ENCODE measurements around the gene KRT37. TPM values are rescaled to one million over a fixed set of nuclear protein-coding genes. Genes with fewer than 3 reads are reported as not detected.

KRT37 gene
- total and polyA plus RNA-seq, 2 of the 13 experiments (the other 11 are each of a cell fraction or from before 2014, with no cell fraction given): 0.69 TPM; not detected in 1

DNA sequence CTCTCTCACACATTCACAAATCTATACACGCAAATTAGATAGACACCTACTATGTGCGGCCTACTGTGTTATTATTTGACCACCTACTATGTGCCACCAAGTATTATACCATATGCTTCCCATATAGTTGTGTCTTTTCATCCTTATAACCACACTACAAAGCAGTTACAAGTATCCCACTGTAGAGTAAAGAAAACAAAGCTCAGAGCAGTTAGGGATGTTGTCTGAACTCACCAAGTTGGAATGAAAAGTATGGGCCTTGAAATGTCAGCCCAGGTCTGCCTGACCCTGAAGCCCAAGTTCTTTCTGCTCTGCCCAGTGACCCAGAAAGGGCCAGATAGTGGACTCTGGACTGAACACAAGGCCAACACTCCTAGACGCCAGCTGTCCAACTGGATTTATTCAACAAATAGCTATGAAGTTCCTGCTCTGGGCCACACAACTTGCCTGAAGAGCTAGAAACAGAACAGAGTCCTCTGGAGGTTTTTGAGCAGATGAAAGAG is 8.5 kb downstream of the KRT37 start (continued):
- TF ChIP-seq, protein P1, sequence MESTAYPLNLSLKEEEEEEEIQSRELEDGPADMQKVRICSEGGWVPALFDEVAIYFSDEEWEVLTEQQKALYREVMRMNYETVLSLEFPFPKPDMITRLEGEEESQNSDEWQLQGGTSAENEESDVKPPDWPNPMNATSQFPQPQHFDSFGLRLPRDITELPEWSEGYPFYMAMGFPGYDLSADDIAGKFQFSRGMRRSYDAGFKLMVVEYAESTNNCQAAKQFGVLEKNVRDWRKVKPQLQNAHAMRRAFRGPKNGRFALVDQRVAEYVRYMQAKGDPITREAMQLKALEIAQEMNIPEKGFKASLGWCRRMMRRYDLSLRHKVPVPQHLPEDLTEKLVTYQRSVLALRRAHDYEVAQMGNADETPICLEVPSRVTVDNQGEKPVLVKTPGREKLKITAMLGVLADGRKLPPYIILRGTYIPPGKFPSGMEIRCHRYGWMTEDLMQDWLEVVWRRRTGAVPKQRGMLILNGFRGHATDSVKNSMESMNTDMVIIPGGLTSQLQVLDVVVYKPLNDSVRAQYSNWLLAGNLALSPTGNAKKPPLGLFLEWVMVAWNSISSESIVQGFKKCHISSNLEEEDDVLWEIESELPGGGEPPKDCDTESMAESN (CRISPR knock-in tag; conservative IDR thresholded peaks at IDR 0.05): no peak
- no peak for TF ChIP-seq ZNF160 (CRISPR knock-in tag; IDR thresholded peaks at IDR 0.05)
- TF ChIP-seq, protein P2, sequence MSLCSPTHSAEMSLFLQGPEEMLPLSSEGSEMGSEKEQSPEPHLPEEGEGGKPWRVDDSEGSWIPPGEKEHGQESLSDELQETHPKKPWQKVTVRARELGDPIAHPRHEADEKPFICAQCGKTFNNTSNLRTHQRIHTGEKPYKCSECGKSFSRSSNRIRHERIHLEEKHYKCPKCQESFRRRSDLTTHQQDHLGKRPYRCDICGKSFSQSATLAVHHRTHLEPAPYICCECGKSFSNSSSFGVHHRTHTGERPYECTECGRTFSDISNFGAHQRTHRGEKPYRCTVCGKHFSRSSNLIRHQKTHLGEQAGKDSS (CRISPR knock-in tag; IDR thresholded peaks at IDR 0.05; ENCODE audit: borderline replicate concordance, low read depth): no peak; the same call in 1 of the 2 replicates
- TF ChIP-seq, protein P3, sequence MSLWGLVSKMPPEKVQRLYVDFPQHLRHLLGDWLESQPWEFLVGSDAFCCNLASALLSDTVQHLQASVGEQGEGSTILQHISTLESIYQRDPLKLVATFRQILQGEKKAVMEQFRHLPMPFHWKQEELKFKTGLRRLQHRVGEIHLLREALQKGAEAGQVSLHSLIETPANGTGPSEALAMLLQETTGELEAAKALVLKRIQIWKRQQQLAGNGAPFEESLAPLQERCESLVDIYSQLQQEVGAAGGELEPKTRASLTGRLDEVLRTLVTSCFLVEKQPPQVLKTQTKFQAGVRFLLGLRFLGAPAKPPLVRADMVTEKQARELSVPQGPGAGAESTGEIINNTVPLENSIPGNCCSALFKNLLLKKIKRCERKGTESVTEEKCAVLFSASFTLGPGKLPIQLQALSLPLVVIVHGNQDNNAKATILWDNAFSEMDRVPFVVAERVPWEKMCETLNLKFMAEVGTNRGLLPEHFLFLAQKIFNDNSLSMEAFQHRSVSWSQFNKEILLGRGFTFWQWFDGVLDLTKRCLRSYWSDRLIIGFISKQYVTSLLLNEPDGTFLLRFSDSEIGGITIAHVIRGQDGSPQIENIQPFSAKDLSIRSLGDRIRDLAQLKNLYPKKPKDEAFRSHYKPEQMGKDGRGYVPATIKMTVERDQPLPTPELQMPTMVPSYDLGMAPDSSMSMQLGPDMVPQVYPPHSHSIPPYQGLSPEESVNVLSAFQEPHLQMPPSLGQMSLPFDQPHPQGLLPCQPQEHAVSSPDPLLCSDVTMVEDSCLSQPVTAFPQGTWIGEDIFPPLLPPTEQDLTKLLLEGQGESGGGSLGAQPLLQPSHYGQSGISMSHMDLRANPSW (CRISPR knock-in tag; IDR thresholded peaks at IDR 0.05; ENCODE audit: borderline replicate concordance): no peak
- peak; percentile 48 for TF ChIP-seq TCF7 (IDR thresholded peaks at IDR 0.05; ENCODE audit: low read depth)
- TF ChIP-seq ZNF850 (CRISPR knock-in tag; conservative IDR thresholded peaks at IDR 0.05): no peak
- TF ChIP-seq ZNF570 (CRISPR knock-in tag; IDR thresholded peaks at IDR 0.05; ENCODE audit: borderline replicate concordance): no peak
- TF ChIP-seq, protein P4, sequence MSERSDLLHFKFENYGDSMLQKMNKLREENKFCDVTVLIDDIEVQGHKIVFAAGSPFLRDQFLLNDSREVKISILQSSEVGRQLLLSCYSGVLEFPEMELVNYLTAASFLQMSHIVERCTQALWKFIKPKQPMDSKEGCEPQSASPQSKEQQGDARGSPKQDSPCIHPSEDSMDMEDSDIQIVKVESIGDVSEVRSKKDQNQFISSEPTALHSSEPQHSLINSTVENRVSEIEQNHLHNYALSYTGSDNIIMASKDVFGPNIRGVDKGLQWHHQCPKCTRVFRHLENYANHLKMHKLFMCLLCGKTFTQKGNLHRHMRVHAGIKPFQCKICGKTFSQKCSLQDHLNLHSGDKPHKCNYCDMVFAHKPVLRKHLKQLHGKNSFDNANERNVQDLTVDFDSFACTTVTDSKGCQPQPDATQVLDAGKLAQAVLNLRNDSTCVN (CRISPR knock-in tag; IDR thresholded peaks at IDR 0.05; ENCODE audit: borderline replicate concordance): peak; percentile 85; the same call in 1 of the 2 replicates
- no peak for TF ChIP-seq ZNF333 (CRISPR knock-in tag; IDR thresholded peaks at IDR 0.05; ENCODE audit: borderline replicate concordance)
- TF ChIP-seq ZNF253 (CRISPR knock-in tag; IDR thresholded peaks at IDR 0.05; ENCODE audit: borderline replicate concordance): no peak
- no peak for TF ChIP-seq ZNF766 (CRISPR knock-in tag; IDR thresholded peaks at IDR 0.05; ENCODE audit: borderline replicate concordance)
- TF ChIP-seq, protein P5, sequence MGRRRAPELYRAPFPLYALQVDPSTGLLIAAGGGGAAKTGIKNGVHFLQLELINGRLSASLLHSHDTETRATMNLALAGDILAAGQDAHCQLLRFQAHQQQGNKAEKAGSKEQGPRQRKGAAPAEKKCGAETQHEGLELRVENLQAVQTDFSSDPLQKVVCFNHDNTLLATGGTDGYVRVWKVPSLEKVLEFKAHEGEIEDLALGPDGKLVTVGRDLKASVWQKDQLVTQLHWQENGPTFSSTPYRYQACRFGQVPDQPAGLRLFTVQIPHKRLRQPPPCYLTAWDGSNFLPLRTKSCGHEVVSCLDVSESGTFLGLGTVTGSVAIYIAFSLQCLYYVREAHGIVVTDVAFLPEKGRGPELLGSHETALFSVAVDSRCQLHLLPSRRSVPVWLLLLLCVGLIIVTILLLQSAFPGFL (CRISPR knock-in tag; IDR thresholded peaks at IDR 0.05): no peak
- TF ChIP-seq, protein P6, sequence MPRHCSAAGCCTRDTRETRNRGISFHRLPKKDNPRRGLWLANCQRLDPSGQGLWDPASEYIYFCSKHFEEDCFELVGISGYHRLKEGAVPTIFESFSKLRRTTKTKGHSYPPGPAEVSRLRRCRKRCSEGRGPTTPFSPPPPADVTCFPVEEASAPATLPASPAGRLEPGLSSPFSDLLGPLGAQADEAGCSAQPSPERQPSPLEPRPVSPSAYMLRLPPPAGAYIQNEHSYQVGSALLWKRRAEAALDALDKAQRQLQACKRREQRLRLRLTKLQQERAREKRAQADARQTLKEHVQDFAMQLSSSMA (CRISPR knock-in tag; IDR thresholded peaks at IDR 0.05): no peak
- TF ChIP-seq, protein P7, sequence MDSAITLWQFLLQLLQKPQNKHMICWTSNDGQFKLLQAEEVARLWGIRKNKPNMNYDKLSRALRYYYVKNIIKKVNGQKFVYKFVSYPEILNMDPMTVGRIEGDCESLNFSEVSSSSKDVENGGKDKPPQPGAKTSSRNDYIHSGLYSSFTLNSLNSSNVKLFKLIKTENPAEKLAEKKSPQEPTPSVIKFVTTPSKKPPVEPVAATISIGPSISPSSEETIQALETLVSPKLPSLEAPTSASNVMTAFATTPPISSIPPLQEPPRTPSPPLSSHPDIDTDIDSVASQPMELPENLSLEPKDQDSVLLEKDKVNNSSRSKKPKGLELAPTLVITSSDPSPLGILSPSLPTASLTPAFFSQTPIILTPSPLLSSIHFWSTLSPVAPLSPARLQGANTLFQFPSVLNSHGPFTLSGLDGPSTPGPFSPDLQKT (CRISPR knock-in tag; IDR thresholded peaks at IDR 0.05; ENCODE audit: borderline replicate concordance): no peak
- TF ChIP-seq TBL1XR1 (IDR thresholded peaks at IDR 0.05; ENCODE audit: borderline replicate concordance, low read length, partially characterized antibody): peak; percentile 52
- peak; percentile 41 for TF ChIP-seq ZNF501 (CRISPR knock-in tag; IDR thresholded peaks at IDR 0.05)
- no peak for TF ChIP-seq EED (CRISPR knock-in tag; IDR thresholded peaks at IDR 0.05)
- no peak for TF ChIP-seq SIX4 (CRISPR knock-in tag; IDR thresholded peaks at IDR 0.05)
- TF ChIP-seq RBFOX2 (IDR thresholded peaks at IDR 0.05; ENCODE audit: low read depth, low read length): no peak
- no peak for TF ChIP-seq ZNF552 (CRISPR knock-in tag; IDR thresholded peaks at IDR 0.05; ENCODE audit: borderline replicate concordance)

All from HepG2 (cell line).